Measurements from ENCODE around the gene RCHY1.

GRCh38 chr4:75484190-75484589 lies 30.0 kb downstream of the RCHY1 start:
- no peak for TF ChIP-seq EZH2 (IDR thresholded peaks at IDR 0.05)
- no peak for TF ChIP-seq REST (IDR thresholded peaks at IDR 0.05; ENCODE audit: low read depth)
- no peak for TF ChIP-seq RAD21 (IDR thresholded peaks at IDR 0.05; ENCODE audit: low read depth)
- no peak for TF ChIP-seq CTCF (IDR thresholded peaks at IDR 0.05 in 2 of 3, conservative IDR thresholded peaks at IDR 0.05 in 1 of 3; ENCODE audit: borderline replicate concordance in 1 of 3, insufficient read depth in 1 of 3, low read depth in 2 of 3, low read length in 2 of 3)
- no peak for TF ChIP-seq POLR2AphosphoS5 (IDR thresholded peaks at IDR 0.05; ENCODE audit: low read depth, low read length)
- TF ChIP-seq ELF1 (IDR thresholded peaks at IDR 0.05; ENCODE audit: borderline replicate concordance, low read depth), result no peak
- no peak for TF ChIP-seq JUND (IDR thresholded peaks at IDR 0.05)
- no peak for TF ChIP-seq ZFX (IDR thresholded peaks at IDR 0.05)
- TF ChIP-seq POLR2A (IDR thresholded peaks at IDR 0.05; ENCODE audit: borderline replicate concordance, extremely low read depth, insufficient read depth, insufficient read length), result no peak
- TF ChIP-seq EZH2phosphoT487 (IDR thresholded peaks at IDR 0.05; ENCODE audit: borderline replicate concordance), result no peak
- no peak for TF ChIP-seq SRF (IDR thresholded peaks at IDR 0.05; ENCODE audit: low read depth)
- no peak for TF ChIP-seq ATF3 (IDR thresholded peaks at IDR 0.05)
- no peak for TF ChIP-seq ZNF274 (IDR thresholded peaks at IDR 0.05; ENCODE audit: low read depth, low read length)

All from HCT116 (cell line).